ENCODE measurements around the gene SNX32. TPM values are rescaled to one million over a fixed set of nuclear protein-coding genes. Genes with fewer than 3 reads are reported as not detected.
A peak's percentile ranks its signal among the peaks of the same experiment; 100 is the strongest.

SNX32 gene
- total and polyA plus RNA-seq, 9 of the 15 experiments (the other 6 are each of a cell fraction or from before 2014, with no cell fraction given): 0.03 TPM; not detected in 7

DNA sequence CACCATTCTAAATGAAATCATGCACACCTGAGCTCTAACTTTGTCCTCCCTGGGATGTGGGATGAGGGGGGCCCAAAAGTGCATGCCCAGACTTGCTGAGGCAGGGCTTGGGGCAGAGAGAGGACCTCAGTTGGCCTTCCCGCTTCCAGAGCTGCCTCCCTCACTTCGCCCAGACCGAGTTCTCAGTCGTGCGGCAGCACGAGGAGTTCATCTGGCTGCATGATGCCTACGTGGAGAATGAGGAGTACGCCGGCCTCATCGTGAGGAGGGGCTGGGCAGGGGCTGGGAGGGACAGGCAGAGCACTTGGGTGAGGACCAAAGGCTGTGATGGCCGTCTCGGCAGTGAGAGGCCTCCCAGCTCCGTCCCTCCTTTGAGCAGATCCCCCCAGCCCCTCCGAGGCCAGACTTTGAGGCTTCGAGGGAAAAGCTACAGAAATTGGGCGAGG is 16.0 kb downstream of the SNX32 start:
- Histone ChIP-seq H3K27me3 (ENCODE audit: control insufficient read depth in 2 of 2, insufficient read depth in 2 of 2, low read length in 2 of 2) (no peaks in the 10 kb centered on the region), H3K4me2 (ENCODE audit: insufficient read depth, low read length) (no peak overlapping the region), H3K9ac (ENCODE audit: insufficient read depth in 1 of 2, low read depth in 2 of 2, low read length in 2 of 2) (peak overlapping the region in 1 of 2 experiments; percentile 62; a peak in 1 of 4 replicates), H3K9me3 (replicated peaks; ENCODE audit: control insufficient read depth, insufficient read depth, low read depth, low read length) (peaks cover 7% of the 10 kb centered on the region; the same call in 1 of the 2 replicates), H3K79me2 (ENCODE audit: control insufficient read depth, insufficient read depth, low read length) (peaks cover 14% of the 10 kb centered on the region; the same call in 2 of the 3 replicates), H3K4me3 (no peak overlapping the region), H4K20me1 (replicated peaks; ENCODE audit: control insufficient read depth, insufficient read depth, low read length) (no peaks in the 10 kb centered on the region), H2AFZ (ENCODE audit: low read depth, low read length) (no peak overlapping the region), H3K27ac (ENCODE audit: extremely low read depth, low read depth, low read length) (no peak overlapping the region), H3K9me1 (ENCODE audit: control insufficient read depth, insufficient read depth, low read length) (no peaks in the 10 kb centered on the region), H3K4me1 (replicated peaks in 1 of 2; ENCODE audit: control insufficient read depth in 2 of 2, insufficient read depth in 2 of 2, low read length in 2 of 2) (peaks cover 0 to 21% of the 10 kb centered on the region in 2 experiments; a peak in 3 of 5 replicates), H3K36me3 (ENCODE audit: control insufficient read depth, insufficient read depth, low read length) (peaks cover 36% of the 10 kb centered on the region)
- in situ Hi-C loops (cut with MboI) (no loop called here), intact Hi-C loops (cut with micrococcal nuclease) (no loop called here)
- ChIA-PET POLR2A (interaction anchor here (0.6 to 5.9 kb wide), 19 partner anchors 9 to 274 kb away, joined by 3 to 67 read pairs (median 5); partner anchors contain the start of genes CCDC85B, CFL1, EHBP1L1 and FIBP), CTCF (ENCODE audit: low intra/inter-chr PET ratio) (no interaction called here)
- BruUV-seq (replicated peaks): no TSS peak
- ATAC-seq: no peak
- DNase-seq (ENCODE audit: extremely low read depth in 1 of 4, low spot score in 3 of 4): peak in 2 of 4 experiments; percentile 3 to 6
- 52% methylated on average over 16 of the region's 16 CpGs for WGBS (ENCODE audit: insufficient coverage, low coverage, missing lambda C conversion rate)
- no peak for TF ChIP-seq ZNF354B (CRISPR knock-in tag; IDR thresholded peaks at IDR 0.05)
- no peak for TF ChIP-seq PURB (CRISPR knock-in tag; IDR thresholded peaks at IDR 0.05; ENCODE audit: low read depth)
- TF ChIP-seq ZC3H8 (IDR thresholded peaks at IDR 0.05): no peak
- TF ChIP-seq CAMTA2 (CRISPR knock-in tag; conservative IDR thresholded peaks at IDR 0.05): no peak
- TF ChIP-seq SMARCE1 (IDR thresholded peaks at IDR 0.05): no peak
- TF ChIP-seq ZFP36 (IDR thresholded peaks at IDR 0.05; ENCODE audit: low read depth, low read length, partially characterized antibody): no peak
- TF ChIP-seq ZNF165 (CRISPR knock-in tag; IDR thresholded peaks at IDR 0.05; ENCODE audit: borderline replicate concordance): no peak
- no peak for TF ChIP-seq ZNF507 (tag; conservative IDR thresholded peaks at IDR 0.05)
- TF ChIP-seq ZNF175 (CRISPR knock-in tag; IDR thresholded peaks at IDR 0.05; ENCODE audit: low read depth): no peak
- no peak for TF ChIP-seq NFIC (IDR thresholded peaks at IDR 0.05)
- TF ChIP-seq, protein P1, sequence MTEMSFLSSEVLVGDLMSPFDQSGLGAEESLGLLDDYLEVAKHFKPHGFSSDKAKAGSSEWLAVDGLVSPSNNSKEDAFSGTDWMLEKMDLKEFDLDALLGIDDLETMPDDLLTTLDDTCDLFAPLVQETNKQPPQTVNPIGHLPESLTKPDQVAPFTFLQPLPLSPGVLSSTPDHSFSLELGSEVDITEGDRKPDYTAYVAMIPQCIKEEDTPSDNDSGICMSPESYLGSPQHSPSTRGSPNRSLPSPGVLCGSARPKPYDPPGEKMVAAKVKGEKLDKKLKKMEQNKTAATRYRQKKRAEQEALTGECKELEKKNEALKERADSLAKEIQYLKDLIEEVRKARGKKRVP (CRISPR knock-in tag; IDR thresholded peaks at IDR 0.05): no peak
- no peak for TF ChIP-seq MYNN (IDR thresholded peaks at IDR 0.05)
- TF ChIP-seq MYNN (CRISPR knock-in tag; IDR thresholded peaks at IDR 0.05): no peak
- no peak for TF ChIP-seq BCOR (IDR thresholded peaks at IDR 0.05)
- no peak for FAIRE-seq
